HG03575 (cell line): ENCODE results near the gene TESK1.
A peak's percentile ranks its signal among the peaks of the same experiment; 100 is the strongest.
"Not testable (repeated sequence)": the region's sequence is repeated elsewhere in the genome, so short reads cannot be mapped to it uniquely, and the experiment has no call there.

Source experiments
- ATAC-seq: cut with Tn5 transposase; IDR thresholded peaks from one replicate; pipeline ENCODE4 v1.9.1; 2021; ENCODE audit not compliant: unreplicated experiment, insufficient number of reproducible peaks, low FRiP score; ENCODE audit errors: extremely low read depth

Gene TESK1

DNA sequence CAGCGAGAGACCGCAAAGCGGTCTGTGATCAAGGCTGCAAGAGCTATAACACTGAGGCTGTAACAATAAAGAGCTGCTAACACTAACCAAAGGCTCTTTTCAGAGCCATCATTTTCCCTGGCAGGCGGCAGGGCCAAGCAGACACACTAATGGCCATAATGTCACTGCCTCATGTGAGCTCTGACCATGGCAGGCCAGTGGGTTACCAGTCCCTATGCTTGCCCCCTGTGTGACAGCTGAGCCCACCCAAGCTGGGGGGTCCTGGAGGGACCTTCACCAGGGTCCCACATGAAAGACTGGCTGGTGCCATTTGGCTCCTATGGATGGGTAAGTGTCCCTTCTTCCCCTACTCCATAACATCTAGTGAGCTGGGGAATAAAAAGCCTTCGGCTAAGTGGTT, 29.6 kb upstream of the TESK1 start:
- ATAC-seq: no peak

DNA sequence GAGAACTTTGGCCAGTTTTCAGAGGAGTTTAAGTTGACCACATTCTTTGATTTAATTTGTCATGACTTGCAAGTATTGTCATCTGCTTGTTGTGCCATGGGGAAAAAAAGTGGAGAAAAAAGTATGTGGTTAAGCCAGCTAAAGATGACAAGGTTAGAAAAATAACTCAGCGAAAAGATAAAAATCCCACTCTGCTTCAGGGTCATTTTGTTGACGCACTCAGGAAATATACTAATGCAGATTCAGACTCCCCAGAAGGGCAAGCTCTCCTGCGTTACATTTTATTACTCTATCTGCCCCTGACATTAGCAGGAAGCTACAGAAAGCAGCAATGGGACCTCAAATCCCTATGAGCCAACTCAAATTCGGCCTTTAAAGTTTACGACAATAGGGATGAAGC, 27.6 kb upstream of the TESK1 start:
- no peak for ATAC-seq

DNA sequence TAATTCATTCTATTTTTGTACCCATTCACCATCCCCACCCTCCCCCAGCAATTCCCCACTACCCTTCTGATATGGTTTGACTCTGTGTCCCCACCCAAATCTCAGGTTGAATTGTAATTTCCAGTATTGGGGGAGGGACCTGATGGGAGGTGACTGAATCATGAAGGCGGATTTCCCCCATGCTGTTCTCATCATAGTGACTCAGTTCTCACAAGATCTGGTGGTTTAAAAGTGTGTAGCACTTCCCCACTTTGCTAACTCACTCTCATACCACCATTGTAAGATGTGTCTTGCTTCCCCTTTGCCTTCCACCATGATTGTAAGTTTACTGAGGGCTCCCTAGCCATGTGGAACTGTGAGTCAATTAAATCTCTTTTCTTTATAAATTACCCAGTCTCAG, 25.9 kb upstream of the TESK1 start:
- no peak for ATAC-seq

DNA sequence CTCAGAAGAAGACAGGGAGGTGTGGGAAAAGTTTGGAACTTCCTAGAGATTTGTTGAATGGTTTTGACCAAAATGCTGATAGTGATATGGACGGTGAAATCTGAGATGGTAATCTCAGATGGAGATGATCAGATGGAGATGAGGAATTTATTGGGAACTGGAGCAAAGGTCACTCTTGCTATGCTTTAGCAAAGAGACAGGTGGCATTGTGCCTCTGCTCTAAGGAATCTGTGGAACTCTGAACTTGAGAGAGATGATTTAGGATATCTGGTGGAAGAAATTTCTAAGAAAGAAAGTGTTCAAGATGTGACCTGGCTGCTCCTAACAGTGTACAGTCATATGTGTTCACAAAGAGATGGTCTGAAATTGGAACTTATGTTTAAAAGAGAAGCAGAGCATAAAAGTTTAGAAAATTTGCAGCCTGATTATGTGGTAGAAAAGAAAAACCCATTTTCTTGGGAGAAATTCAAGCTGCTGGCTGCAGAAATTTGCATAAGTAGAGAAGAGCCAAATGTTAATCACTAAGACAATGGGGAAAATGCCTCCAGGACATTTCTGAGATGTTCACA, 25.3 kb upstream of the TESK1 start:
- not testable (repeated sequence) for ATAC-seq

DNA sequence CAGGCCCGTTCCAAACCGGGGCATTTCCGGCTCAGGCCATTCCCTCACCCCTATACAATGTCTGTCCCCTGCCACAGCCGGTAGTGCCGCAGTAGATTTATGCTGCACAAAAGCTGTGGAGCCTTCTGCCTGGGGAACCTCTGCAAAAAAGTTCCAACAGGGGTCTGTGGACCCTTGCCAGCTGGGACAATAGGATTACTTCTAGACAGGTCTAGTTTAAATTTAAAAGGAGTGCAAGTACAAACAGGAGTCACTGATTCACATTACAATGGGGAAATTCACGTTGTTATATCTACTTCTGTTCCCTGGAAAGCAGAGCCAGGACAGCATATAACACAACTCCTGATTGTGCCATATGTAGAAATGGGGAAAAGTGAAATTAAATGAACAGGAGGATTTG, 21.5 kb upstream of the TESK1 start:
- ATAC-seq: not testable (repeated sequence)

DNA sequence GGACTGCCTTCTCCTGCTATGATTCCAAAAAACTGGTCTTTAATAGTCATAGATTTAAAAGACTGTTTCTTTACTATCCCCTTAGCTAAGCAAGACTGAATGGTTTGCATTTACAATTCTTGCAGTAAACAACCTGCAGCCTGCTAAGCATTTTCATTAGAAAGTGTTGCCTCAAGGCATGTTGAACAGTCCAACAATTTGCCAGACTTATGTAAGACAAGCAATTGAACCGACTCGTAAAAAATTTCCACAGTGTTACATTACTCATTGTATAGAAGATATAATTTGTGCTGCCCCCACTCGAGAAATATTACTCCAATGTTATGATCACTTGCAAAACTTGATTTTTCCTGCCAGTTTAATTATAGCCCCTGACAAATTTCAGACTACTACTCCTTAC, 20.4 kb upstream of the TESK1 start:
- ATAC-seq: not testable (repeated sequence)

DNA sequence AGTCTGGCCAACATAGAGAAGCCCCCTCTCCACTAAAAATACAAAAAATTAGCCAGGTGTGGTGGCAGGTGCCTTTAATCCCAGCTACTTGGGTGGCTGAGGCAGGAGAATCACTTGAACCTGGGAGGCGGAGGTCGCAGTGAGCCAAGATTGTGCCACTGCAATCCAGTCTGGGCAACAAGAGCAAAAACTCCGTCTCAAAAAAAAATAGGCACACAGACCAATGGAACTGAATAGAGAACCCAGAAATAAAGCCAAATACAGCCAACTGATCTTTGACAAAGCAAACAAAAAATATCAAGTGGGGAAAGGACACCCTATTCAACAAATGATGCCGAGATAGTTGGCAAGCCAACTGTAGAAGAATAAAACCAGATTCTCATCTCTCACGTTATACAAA, 16.6 kb upstream of the TESK1 start:
- ATAC-seq: not testable (repeated sequence)

DNA sequence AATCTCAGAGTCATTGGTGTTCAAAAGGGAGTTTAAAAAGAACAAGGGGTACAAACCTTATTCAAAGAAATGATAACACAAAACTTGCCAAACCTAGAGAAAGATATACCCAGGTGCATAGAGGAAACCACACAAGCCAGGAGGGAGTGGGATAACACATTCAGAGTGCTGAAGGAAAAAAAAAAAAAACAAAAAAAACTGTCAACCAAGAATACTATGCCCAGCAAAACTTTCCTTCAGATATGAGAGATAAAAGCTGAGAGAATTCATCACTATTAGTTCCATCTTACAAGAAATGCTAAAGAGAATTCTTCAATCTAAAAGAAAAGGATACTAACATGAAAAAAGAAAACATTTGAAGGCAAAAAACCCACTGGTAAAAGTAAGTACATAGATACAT, 11.5 kb upstream of the TESK1 start:
- no peak for ATAC-seq

DNA sequence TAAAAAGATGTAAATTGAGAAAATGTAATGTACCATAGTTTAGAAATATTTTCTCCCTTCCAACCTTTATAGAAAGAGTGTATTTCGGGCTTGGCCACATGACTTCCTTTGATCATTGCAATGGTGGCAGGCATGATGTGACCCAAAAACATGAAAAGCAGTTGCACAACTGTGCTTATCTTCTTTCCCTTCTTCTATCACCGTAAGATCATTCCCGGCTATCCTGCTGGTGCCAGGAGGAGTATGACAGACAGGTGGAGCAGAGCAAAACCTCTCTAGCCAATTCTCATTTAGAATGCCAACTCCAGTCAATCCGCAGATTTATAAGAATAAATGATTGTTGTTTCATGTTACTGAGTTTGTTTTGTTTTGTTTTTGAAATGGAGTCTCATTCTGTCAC, 10.6 kb upstream of the TESK1 start:
- no peak for ATAC-seq

DNA sequence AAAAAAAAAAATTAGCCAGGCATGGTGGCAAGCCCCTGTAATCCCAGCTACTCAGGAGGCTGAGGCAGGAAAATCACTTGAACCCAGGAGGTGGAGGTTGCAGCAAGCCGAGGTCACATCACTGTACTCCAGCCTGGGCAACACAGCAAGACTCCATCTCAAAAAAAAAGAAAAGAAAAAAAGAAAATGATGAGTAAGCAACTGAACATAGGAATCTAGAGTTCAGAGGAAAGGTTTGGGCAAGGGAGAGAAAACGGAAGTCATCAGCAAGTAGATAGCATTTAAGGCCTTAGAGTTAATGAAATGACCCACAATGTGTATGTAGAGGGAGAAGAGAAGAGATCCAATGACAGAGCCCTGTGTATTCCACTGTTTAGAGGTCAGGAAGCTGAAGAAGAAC, 8.2 kb upstream of the TESK1 start:
- not testable (repeated sequence) for ATAC-seq

DNA sequence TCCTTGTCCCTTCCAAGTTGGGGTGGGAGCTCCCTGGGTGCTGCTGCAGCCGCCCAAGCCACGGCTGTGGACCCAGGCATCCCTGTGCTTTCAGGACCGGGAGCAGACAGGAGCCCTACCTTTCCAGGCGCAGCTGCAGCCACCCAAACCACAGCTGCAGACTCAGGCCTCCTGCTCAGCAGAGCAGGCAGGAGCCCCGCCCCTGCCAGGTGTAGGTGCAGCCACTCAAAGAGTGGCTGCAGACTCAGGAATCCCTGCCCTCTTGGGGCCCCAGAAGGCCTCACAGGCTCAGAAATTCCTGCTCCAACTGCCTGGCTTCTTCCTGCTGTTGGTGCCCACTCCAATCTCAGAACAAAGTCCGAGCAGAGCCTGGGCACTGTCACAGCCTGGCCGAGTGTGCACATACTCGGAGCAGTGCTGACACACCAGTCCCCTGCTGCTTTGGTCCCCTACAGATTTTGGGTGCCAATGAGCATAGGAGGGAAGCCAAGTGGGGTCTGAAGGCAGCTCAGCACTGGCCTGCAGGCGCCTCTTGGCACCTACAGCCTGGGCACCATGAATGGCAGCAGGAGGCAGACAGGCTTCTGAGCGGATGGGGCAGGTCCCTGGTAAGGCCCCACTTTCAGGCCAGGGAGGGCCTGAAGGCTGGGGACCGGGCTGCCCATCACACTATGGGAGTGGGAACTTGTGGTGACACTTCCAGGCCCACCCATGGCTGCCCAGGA, 6.0 kb upstream of the TESK1 start:
- ATAC-seq: no peak

DNA sequence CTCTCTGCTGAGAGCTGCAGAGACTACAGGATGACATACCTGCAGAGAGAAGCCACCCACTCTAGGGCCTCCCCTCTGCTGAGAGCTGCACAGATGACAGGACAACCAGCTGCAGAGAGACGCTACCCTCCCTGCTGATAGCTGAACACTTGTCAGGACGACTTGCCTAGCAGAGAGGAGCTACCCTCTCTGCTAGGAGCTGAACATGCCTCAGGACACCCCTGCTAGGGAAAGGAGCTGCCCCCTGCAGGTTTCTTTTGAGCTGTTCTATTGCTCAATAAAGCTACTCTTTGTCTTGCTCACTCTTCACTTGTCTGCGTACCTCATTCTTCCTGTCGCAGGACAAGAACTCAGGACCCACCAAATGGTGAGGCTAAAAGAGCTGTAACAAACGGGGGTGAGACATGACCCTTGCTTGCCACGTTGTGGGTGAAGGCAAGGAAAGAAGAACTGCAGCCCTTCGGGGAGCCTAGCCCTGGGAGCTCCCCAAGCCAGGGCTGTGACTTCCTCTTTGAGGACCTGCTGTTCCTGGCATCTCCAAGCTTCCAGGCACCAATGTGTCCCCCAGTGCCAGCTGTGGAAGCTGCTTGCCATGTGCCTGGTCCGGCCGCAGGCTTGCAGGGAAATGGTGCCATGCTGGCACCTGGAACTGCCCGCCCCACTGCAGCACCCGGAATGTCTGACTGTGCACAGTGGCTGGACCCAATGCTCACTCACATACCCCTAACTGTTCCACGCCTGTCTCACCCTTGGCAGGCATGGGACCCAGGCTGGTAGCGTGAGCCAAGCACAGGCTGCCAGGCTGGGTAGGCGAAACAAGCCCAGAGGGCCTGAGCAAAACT, 5.1 kb upstream of the TESK1 start:
- no peak for ATAC-seq

DNA sequence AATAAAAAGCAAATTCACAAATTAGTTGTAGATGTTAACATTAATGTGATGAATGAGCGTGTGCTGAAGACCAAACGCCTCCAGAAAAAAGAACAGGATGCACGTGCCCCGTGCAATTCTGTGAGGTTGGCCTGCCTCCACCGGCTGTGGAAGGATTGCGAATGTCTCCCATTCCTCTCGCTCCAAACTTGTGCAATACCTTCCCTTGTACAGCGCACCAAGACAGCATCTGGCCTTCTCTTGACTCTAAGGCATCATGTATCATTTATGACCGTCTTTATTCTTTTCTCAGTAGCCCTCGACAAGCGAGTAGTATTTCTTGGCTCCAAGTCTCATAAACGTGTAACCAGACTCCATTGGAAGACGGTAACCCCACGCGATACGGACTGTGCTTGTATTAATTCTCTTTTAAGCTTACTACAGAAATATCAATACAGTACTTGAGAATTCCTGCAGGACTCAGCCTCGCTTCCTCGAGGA, 1.5 kb upstream of the TESK1 start:
- no peak for ATAC-seq

DNA sequence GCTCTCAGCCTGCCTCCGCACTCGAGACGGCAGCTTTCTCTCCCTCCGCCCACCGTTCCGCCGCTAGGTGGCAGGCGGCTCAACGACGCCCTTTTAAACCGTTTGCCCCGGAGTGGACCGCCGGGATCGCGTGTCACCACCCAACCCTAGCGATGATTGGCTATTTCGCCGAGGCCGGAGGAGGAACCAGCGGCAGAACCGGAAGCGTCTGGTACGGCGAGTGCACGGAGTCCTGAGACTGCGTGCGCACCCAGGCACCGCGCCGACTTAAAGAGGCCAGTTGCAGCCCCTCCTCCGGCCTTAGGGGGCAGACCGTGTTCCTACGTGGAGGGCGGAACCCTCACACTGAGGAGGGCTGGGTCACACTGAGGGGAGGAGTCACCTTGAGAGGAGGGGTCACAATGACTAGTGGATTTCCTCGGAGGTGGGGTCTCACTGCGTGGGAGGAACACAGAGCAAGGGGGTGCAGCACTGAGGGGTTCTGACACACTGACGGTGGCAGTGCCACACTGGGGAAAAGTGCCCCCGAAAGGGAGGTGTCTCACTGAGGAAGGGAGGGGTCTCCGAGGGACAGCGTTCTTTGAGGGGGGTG, 980 bp upstream of the TESK1 start:
- peak; percentile 59 for ATAC-seq

DNA sequence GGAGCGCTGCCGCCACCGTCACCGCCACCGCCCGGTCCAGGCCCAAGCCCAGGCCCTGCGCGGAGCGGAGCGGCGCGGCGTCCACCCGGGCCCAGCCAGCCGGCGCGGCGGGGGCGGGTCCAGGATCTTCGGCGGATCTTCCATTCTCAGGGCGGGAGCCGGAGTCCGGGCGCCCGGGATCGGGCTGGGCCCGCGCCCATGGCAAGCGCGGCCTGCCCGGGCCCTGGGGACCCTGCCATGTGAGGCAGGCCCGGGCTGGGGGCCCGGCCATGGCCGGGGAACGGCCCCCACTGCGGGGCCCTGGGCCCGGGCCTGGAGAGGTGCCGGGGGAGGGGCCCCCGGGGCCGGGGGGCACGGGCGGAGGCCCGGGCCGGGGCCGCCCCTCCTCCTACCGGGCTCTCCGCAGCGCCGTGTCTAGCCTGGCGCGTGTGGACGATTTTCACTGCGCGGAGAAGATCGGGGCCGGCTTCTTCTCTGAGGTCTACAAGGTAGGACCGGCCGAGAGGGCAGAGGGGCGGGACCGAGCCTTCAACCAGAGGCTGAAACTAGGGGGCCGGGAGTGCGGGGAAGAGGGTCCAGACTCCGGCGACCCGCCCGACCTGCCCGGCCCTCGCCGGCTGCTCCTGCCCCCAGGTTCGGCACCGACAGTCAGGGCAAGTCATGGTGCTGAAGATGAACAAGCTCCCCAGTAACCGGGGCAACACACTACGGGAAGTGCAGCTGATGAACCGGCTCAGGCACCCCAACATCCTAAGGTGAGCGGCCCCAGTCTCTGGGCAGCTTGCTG, 482 bp downstream of the TESK1 start:
- ATAC-seq: no peak

DNA sequence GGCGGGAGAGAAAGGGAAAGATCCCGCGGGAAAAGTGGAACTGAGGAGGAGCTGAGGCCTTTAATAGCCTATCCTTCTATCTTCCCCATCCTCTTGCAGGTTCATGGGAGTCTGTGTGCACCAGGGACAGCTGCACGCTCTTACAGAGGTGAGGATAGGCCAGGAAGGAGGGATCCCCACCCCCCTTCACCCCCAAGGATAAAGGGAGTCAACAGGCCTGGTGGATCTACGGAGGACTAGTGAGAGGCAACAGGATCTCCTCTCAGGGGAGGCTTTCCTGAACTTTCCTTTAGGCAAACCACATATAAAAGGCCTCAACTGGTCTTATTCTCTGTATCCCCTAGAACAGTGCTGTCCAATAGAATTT, 1.1 kb downstream of the TESK1 start:
- no peak for ATAC-seq

DNA sequence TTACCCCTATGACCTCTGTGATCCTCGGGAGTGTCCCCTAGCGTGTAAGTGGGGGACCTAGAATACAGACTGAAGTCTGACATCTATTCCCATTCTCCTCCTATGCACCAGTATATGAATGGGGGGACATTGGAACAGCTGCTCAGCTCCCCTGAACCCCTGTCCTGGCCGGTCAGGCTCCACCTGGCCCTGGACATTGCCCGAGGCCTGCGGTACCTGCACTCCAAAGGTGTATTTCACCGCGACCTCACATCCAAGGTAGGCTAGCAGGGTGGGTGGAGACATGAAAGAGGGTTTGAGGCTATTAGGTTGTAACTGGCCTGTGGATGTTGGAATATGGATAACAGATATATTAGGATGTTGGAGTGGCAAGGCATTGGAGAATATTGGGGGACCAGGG, 1.7 kb downstream of the TESK1 start:
- ATAC-seq: no peak

DNA sequence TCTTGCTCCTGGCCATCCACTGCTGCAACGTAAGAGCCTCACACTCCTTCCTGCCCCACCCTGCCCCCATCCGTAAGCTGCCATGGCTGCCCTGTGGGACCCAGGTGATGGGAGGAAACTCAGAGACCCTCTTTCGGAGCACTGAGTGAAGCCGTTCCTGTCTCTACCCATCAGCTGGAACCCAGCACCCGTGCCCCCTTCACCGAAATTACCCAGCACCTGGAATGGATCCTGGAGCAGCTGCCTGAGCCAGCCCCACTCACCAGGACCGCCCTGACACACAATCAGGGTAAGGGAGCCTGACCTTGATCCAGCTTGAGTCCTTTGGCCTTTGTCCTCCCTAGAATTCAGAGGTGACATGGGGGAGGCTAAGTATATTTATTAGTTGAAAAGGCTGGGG, 3.2 kb downstream of the TESK1 start:
- ATAC-seq: no peak
